GM10847 (cell line): ENCODE data around the gene COX7A1.

Experiments
- POLR2A ChIP-seq: IDR thresholded peaks from 2 replicates; pipeline ENCODE4 v1.6.1; 2011; ENCODE audit not compliant: insufficient read length; ENCODE audit errors: extremely low read depth

COX7A1 gene

DNA sequence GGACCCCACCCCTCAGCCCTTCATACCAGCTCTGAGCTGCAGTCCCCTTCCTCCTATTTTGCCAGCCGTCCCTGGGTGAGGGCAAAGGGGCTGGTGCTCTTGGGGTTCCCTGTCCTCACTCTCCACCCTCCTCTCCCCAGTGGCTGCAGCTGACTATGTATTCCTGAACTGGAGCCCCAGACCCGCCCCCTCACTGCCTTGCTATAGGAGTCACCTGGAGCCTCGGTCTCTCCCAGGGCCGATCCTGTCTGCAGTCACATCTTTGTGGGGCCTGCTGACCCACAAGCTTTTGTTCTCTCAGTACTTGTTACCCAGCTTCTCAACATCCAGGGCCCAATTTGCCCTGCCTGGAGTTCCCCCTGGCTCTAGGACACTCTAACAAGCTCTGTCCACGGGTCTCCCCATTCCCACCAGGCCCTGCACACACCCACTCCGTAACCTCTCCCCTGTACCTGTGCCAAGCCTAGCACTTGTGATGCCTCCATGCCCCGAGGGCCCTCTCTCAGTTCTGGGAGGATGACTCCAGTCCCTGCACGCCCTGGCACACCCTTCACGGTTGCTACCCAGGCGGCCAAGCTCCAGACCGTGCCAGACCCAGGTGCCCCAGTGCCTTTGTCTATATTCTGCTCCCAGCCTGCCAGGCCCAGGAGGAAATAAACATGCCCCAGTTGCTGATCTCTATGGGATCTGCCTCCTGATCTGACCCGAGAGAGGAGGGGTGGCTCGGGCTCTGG, 2.4 kb downstream of the COX7A1 start:
- no peak for TF ChIP-seq POLR2A

DNA sequence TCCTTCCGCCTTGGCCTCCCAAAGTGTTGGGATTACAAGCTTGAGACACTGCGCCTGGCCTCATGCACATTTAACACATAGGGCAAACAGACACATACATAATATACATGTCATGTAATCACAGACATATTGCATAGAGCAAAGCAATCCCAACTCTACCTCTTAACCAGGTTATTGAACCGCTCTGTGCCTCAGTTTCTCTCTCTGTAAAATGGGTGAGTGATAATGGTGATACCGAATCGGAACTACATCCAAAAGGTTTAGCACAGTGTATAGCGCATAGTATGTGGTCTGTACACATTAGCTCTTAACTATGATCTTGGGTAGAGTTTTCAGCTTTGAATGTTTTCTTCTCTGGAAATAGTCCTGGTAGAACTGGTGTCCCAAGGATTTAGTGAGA, 7.6 kb downstream of the COX7A1 start:
- no peak for TF ChIP-seq POLR2A

- TF ChIP-seq POLR2A: no peak
Observed at GRCh38 chr19:36142496-36142895, 9.8 kb downstream of the COX7A1 start.

- TF ChIP-seq POLR2A: no peak
Observed at GRCh38 chr19:36142046-36142445, 10.2 kb downstream of the COX7A1 start.

DNA sequence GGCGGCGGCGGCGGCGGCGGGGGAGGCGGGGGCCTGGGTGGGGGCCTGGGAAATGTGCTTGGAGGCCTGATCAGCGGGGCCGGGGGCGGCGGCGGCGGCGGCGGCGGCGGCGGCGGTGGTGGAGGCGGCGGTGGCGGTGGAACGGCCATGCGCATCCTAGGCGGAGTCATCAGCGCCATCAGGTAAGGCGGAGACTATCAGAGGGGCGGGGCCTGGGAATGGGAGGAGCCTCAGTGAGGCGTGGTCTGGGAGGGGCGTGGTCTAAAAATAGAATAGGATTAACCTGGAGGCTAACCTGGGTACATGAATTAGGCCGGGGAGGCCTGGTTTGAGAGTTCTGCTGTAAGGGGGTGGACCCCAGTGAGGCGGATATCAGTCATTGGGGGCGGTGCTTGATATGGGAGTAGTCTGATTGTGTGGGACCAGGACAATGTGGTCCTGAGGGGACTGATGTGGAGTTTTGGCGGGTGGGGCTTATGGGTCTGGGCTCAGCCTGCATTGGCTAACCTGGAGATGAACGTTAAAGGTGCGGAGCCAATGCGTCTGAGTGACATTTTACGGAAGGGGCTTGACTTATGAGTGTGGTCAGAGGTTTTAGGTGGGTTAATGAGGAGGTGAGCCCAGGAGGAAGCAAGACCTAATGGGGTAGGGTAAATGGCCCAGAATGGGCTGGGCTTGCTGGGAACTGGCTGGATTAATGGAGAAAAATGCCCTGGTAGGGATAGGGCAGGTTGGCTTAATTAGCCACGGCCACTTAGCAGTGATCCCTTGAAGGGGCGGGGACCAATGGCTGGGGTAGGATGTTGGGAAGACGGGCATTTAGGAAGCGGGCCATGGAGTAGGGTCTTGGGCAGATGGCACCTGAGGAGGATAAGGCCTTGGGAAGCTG, 11.0 kb downstream of the COX7A1 start:
- peak; percentile 12 for TF ChIP-seq POLR2A

- TF ChIP-seq POLR2A: peak; percentile 26
Observed at GRCh38 chr19:36140304-36141038, 11.8 kb downstream of the COX7A1 start.

GRCh38 chr19:36139473-36140303, 12.6 kb downstream of the COX7A1 start, which contains the start of gene CAPNS1:
Gene CAPNS1 (plus strand): TSS chr19:36140066. CDS start chr19:36141012, 946 bp downstream.
- peak; percentile 68 for TF ChIP-seq POLR2A

- no peak for TF ChIP-seq POLR2A
Observed at GRCh38 chr19:36139120-36139472, 13.2 kb downstream of the COX7A1 start.

DNA sequence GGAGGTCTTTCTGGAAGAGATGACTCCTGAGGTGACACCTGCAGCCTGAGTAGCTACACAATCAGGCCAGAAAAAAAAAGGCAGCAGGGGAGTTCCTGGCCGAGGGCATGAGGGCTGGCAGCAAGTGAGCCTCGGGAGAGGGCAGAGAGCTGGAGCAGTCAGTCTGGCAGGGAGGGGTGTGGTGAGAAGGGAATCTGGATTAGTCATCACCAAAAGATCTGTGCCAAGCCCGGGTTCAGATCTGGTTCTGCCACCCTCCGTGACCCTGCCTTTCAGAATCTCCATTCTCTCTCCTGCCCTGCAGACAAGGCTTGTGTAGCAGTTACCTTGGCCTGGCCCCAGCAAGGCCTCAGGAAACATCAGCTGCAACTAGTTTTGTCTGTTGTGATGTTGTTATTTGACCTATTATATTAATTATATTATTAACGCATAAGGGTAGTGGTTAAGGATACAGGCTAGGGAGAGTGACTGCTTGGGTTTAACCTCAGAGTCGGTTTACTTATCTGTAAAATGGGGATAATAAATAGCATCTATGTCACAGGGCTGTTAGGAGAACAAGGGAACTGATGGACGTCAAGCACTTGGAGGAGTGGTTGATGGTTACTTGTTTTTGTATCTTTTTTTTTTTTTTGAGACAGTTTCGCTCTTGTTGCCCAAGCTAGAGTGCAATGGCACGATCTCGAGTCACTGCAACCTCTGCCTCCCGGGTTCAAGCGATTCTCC, 15.1 kb downstream of the COX7A1 start:
- TF ChIP-seq POLR2A: no peak

DNA sequence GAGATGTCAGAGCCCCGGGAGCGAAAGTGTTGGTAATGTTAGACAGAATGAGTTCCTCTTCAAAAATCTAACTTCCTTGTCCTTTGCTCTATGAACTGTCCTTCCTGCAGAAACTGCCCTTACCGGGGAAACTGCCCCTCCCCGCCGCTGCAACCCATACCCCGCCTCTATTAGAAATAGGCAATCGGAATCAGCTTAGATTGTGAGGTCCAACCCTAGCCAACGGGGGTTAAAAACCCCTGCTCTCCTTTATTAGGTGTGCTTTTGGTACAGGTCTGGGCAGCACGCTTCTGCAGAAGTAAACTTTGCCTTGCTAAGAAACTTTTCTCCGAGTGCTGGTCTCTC, 23.9 kb downstream of the COX7A1 start:
- TF ChIP-seq POLR2A: no peak

- TF ChIP-seq POLR2A: no peak
Observed at GRCh38 chr19:36125557-36125956, 26.7 kb downstream of the COX7A1 start.

DNA sequence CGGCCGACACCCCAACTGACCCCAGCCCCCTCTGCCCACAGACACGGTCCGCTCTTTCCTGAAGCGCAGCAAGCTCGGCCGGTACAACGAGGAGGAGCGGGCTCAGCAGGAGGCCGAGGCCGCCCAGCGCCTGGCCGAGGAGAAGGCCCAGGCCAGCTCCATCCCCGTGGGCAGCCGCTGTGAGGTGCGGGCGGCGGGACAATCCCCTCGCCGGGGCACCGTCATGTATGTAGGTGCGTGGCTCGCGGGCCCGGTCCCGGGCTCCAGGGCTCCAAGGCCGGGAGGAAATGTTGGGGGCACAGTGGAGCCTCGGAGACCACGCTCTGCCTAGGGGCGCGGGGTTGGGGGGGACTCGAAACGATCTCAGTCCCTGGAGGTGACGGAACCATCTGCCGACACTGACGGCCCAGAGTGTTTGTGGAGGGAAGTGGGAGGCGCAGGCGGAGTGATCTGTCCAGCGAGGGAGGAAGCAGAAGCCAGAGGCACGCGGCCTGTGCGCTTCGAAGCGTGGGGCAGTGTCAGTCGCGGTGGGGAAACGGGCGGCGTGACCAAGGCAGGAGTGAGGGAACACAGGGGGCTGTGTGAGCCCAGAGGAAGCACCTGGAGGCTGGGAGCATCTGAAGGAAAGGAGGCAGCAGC, 30.6 kb downstream of the COX7A1 start:
- TF ChIP-seq POLR2A: no peak

- TF ChIP-seq POLR2A: no peak
Observed at GRCh38 chr19:36120984-36121358, 31.3 kb downstream of the COX7A1 start.
